Osteocyte (in vitro differentiated cells): ENCODE measurements around the gene PITRM1. TPM values are rescaled to one million over a fixed set of nuclear protein-coding genes. Genes with fewer than 3 reads are reported as not detected.

Source experiments
- DNase-seq: peaks from one replicate; pipeline ENCODE4 v3.0.0; 2021; ENCODE audit warnings: mixed read lengths; ENCODE audit not compliant: unreplicated experiment; ENCODE audit errors: extremely low spot score
- H3K27ac Mint-ChIP-seq: one replicate; pipeline ENCODE4 v1.8.0; 2021; ENCODE audit warnings: mild to moderate bottlenecking, mixed read lengths; ENCODE audit not compliant: unreplicated experiment
- H3K27me3 Mint-ChIP-seq: one replicate; pipeline ENCODE4 v1.8.0; 2021; ENCODE audit warnings: mixed read lengths; ENCODE audit not compliant: unreplicated experiment
- H3K36me3 Mint-ChIP-seq: one replicate; pipeline ENCODE4 v1.8.0; 2021; ENCODE audit warnings: mixed read lengths; ENCODE audit not compliant: unreplicated experiment
- H3K4me1 Mint-ChIP-seq: one replicate; pipeline ENCODE4 v1.8.0; 2021; ENCODE audit warnings: mixed read lengths; ENCODE audit not compliant: unreplicated experiment
- H3K4me3 Mint-ChIP-seq: one replicate; pipeline ENCODE4 v1.8.0; 2021; ENCODE audit warnings: mild to moderate bottlenecking, moderate library complexity, mixed read lengths; ENCODE audit not compliant: unreplicated experiment
- H3K9me3 Mint-ChIP-seq: one replicate; pipeline ENCODE4 v1.8.0; 2021; ENCODE audit warnings: mixed read lengths; ENCODE audit not compliant: unreplicated experiment
- total RNA-seq: library from RNA; stranded (reverse); gene quantifications from 2 replicates; pipeline ENCODE4 v1.2.1, GENCODE V29; 2021
- TF ChIP-seq, protein P1 (sequence below): fragments of 200-600 bp; sonication (generic); IDR thresholded peaks from 2 replicates; pipeline ENCODE4 v1.5.0; 2021; ENCODE audit warnings: antibody characterized with exemption, mild to moderate bottlenecking, moderate library complexity

The PITRM1 gene
- total RNA-seq, 1 donor from 2014 or later: 76.5 TPM

GRCh38 chr10:3166496-3167290 lies 5.9 kb downstream of the PITRM1 start:
- H3K27me3 Mint-ChIP-seq: no peaks in the 10 kb centered on the region
- peak; percentile 27 for DNase-seq
- no peaks in the 10 kb centered on the region for H3K9me3 Mint-ChIP-seq
- TF ChIP-seq, protein P1, sequence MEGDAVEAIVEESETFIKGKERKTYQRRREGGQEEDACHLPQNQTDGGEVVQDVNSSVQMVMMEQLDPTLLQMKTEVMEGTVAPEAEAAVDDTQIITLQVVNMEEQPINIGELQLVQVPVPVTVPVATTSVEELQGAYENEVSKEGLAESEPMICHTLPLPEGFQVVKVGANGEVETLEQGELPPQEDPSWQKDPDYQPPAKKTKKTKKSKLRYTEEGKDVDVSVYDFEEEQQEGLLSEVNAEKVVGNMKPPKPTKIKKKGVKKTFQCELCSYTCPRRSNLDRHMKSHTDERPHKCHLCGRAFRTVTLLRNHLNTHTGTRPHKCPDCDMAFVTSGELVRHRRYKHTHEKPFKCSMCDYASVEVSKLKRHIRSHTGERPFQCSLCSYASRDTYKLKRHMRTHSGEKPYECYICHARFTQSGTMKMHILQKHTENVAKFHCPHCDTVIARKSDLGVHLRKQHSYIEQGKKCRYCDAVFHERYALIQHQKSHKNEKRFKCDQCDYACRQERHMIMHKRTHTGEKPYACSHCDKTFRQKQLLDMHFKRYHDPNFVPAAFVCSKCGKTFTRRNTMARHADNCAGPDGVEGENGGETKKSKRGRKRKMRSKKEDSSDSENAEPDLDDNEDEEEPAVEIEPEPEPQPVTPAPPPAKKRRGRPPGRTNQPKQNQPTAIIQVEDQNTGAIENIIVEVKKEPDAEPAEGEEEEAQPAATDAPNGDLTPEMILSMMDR: no peak
- H3K4me3 Mint-ChIP-seq: no peak overlapping the region
- no peak overlapping the region for H3K27ac Mint-ChIP-seq
- peaks cover 53% of the 10 kb centered on the region for H3K36me3 Mint-ChIP-seq
- H3K4me1 Mint-ChIP-seq: peaks cover 12% of the 10 kb centered on the region

GRCh38 chr10:3165196-3165595 lies 7.4 kb downstream of the PITRM1 start:
- TF ChIP-seq, protein P1: no peak
- Mint-ChIP-seq H3K4me3 (no peak overlapping the region), H3K27me3 (no peaks in the 10 kb centered on the region), H3K9me3 (no peaks in the 10 kb centered on the region), H3K4me1 (peaks cover under 1% of the 10 kb centered on the region), H3K27ac (no peak overlapping the region), H3K36me3 (peaks cover 59% of the 10 kb centered on the region)
- DNase-seq: no peak

GRCh38 chr10:3163879-3164278 lies 8.7 kb downstream of the PITRM1 start:
- H3K9me3 Mint-ChIP-seq: no peaks in the 10 kb centered on the region
- no peak overlapping the region for H3K4me3 Mint-ChIP-seq
- no peaks in the 10 kb centered on the region for H3K27me3 Mint-ChIP-seq
- DNase-seq: peak; percentile 32
- TF ChIP-seq, protein P1: no peak
- peaks cover 67% of the 10 kb centered on the region for H3K36me3 Mint-ChIP-seq
- H3K4me1 Mint-ChIP-seq: no peaks in the 10 kb centered on the region
- no peak overlapping the region for H3K27ac Mint-ChIP-seq

DNA sequence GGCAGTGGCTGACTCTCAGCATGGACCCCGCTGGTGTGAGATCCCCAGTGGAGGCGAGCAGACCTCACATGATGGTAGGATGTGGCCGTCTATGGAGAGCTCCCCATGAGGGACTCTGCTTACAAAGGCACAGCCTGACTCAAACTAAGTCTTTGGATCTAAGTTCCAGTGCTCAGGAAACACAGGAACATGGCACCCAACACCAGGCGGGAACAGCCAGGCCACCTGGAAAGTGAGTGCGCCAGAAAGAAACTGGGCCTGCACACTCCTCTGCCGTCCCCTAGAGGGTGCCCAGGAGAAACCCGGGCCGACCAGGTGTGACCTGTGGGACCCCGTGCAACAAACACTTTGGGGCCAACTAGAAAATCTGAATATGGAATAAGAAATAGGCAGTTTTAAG lies 10.0 kb downstream of the PITRM1 start:
- no peak overlapping the region for H3K27ac Mint-ChIP-seq
- no peaks in the 10 kb centered on the region for H3K9me3 Mint-ChIP-seq
- H3K4me1 Mint-ChIP-seq: no peaks in the 10 kb centered on the region
- TF ChIP-seq, protein P1: peak; percentile 11
- no peaks in the 10 kb centered on the region for H3K27me3 Mint-ChIP-seq
- no peak overlapping the region for H3K4me3 Mint-ChIP-seq
- peaks cover 70% of the 10 kb centered on the region for H3K36me3 Mint-ChIP-seq
- DNase-seq: peak; percentile 71

- peaks cover 70% of the 10 kb centered on the region for H3K36me3 Mint-ChIP-seq
- peak; percentile 49 for DNase-seq
- H3K27ac Mint-ChIP-seq: no peak overlapping the region
- TF ChIP-seq, protein P1: no peak
- no peaks in the 10 kb centered on the region for H3K4me1 Mint-ChIP-seq
- H3K27me3 Mint-ChIP-seq: no peaks in the 10 kb centered on the region
- no peak overlapping the region for H3K4me3 Mint-ChIP-seq
- H3K9me3 Mint-ChIP-seq: no peaks in the 10 kb centered on the region
These were observed 13.4 kb downstream of the PITRM1 start for GRCh38 chr10:3159152-3159551.
